NCI-H2171 treated with DMSO at 0.1 percent for 48 hours (cell line): Measurements from ENCODE around the gene PRKCA.
"Not testable (repeated sequence)": the region's sequence is repeated elsewhere in the genome, so short reads cannot be mapped to it uniquely, and the experiment has no call there.

ENCODE experiments used
- DNase-seq: peaks from one replicate; lab custom pipeline; 2025; lab: John Stamatoyannopoulos, UW

PRKCA gene

DNA sequence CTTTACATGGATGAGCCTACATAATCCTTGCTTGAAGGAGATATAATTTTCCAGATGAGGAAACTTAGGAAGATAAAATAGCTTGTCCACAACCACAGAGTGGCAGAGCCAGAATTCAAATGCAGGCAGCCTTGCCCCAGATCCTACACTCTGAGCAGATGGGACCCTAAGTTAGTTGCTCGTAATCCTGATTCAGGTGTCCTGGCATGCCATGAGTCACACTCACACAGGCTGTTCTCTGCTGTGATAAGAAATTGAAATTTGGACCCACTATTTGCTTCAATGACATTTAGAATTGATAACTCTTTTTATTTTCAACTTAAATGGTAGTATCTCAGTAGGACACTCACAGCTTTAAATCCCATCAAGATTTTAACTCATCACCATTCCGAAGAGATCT is 381.8 kb downstream of the PRKCA start:
- no peak for DNase-seq

- DNase-seq, result no peak
These were observed 382.3 kb downstream of the PRKCA start for GRCh38 chr17:66684731-66685130.

- DNase-seq, result no peak
These were observed 384.2 kb downstream of the PRKCA start for GRCh38 chr17:66686601-66687000.

- no peak for DNase-seq
These were observed 385.3 kb downstream of the PRKCA start for GRCh38 chr17:66687570-66688284.

DNA sequence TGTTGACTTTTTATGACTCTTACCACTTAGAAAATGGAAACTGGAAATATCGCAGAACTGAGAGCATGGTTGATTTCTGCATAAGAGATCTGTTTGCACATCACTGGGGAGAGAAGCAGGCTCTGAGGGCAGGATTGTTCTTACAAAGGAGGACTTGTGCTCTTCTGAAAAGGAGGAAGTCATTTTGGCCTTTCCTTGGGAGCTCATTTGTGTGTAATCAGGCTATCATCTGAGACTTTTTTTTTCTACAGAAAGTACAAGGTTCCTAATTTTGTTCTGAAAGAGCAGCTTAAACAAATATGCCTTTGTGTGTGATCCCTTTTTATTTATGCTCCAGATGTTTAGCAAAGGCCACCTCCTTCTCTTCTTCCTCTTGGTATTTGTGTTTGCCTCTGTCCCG is 386.8 kb downstream of the PRKCA start:
- DNase-seq, result no peak

- no peak for DNase-seq
These were observed 387.8 kb downstream of the PRKCA start for GRCh38 chr17:66690166-66690565.

GRCh38 chr17:66691644-66692420 is 389.4 kb downstream of the PRKCA start:
- DNase-seq, result no peak

DNA sequence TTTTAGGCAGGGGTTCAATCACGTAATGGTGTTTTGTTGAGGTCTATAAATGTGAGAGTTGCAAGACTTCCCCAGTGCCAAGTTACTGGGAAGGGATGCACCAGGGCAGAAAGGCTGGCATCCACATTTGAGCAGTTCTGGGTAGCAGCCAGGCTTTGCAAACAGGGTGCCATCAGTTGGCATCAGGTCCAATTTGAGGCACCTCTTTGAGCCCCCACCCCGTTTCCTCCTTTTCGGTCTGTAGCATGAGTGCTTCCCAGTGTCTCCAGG is 389.9 kb downstream of the PRKCA start:
- DNase-seq, result no peak

- no peak for DNase-seq
These were observed 392.7 kb downstream of the PRKCA start for GRCh38 chr17:66695098-66695497.

- no peak for DNase-seq
These were observed 395.9 kb downstream of the PRKCA start for GRCh38 chr17:66698270-66698669.

GRCh38 chr17:66701462-66701861 is 399.0 kb downstream of the PRKCA start:
- no peak for DNase-seq

DNA sequence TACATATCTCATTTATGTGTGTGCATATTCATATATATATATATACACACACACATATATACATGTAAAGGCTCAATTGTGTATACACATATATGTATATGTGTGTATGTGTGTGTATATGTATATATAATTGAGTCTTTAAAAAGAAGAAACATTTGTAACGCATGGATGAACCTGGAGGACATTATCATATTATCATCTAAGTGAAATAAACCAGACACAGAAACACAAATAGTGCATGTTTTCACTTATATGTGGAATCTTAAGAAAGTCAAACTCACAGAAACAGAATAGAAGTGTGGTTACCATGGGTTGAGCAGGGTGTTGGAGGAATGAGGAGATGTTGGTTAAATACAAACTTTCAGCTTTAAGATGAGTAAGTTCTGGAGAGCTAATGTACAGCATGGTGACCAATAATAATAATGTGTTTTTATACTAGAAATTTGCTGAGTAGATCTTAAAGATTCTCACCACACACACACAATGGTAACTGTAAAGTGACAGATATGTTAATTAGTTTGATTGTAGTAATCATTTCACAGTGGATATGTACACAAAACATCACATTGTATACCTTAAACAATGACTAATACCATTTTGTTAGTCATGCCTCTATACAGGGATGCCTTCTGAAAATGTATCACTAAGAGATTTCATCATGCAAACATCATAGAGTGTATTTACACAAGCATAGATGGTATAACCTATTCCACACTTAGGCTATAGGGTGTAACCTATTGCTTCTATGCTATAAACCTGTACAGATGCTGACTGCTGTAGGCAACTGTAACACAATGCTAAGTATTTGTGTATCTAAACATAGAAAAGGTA is 399.9 kb downstream of the PRKCA start:
- DNase-seq, result no peak

- no peak for DNase-seq
These were observed 402.6 kb downstream of the PRKCA start for GRCh38 chr17:66704858-66705520.

DNA sequence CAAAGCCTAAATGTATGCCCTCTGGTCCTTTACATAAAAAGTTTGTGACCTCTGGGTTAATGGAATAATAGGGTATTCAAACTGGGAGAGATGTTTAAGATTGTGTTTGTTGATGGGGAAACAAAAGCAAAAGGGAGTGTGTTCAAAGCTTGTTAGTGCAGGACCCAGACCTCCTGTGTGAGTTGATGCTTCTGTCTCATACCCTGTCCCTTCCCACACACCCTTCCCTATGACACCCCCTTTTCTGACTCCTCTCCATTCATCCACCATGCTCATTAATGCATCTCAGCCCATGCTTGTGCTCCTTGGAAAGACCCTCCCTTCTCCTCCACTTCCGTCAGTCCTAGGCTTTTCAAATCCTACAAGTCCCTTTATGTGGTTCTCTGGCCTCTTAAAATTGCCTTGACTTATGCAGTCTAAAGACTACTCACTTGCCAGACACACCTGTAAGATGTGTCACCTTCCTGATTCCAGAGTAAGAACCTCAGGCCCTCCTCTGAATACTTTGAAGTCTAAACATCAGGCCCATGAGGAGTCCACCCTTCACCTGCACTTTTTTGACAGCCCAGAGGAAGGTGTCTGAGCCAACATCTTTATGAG is 404.5 kb downstream of the PRKCA start:
- DNase-seq, result no peak

DNA sequence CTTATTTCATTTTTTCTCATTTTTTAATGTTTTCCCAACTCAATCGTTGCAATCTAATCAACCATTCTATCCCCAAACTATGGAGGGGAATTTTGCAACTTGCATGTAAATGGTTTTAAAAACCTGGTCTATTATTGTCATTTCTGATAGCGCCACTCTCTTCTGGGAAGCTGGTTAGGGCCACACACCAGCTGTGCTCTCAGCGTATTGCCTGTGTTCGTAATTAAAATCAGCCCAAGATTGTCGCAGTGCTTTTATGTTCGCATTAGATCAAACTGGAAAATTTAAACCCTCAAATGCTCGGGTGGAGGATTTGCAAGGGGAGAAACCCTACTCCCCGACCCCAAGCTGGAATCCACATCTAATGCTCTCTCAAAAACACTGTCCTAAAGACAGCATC is 409.0 kb downstream of the PRKCA start:
- DNase-seq, result no peak

- DNase-seq, result no peak
These were observed 409.5 kb downstream of the PRKCA start for GRCh38 chr17:66711881-66712321.

DNA sequence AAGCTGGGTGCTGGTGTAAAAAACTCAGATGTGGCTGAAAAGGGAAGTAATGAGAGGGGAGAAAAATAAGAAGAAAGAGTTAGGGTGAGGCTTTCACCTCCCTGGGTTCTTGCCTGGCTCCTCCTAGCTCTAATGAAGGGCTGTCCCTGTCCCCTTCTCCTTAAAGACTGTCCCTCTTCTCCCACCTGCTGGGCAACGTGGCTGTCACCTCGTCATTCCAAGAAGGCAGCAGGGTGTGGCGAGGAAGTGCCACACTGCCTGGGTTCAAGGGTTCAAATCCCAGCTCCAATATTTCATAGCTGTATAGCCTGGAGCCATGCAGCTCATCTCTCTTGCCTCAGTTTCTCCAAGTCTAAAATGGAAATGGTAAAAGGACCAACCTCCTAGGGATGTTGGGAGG is 410.0 kb downstream of the PRKCA start:
- no peak for DNase-seq

DNA sequence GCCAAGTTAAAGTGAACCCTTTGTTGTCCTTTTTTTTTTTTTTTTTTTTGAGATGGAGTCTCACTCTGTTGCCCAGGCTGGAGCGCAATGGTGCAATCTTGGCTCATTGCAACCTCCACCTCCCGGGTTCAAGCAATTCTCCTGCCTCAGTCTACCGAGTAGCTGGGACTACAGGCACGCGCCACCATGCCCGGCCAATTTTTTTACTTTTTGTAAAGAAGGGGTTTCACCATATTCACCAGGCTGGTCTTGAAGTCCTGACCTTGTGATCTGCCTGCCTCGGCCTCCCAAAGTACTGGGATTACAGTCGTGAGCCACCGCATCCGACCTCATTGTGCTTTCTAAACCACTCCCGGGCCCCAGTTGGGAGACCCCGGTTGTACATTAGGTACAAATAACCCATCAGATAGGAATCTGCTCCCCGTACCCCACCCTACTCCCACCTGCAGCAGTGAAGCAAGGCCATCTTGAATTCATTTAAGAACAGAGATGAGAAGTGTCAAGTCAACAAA is 410.7 kb downstream of the PRKCA start:
- DNase-seq, result not testable (repeated sequence)

GRCh38 chr17:66713533-66714042 is 411.2 kb downstream of the PRKCA start:
- DNase-seq, result no peak

GRCh38 chr17:66714046-66715023 is 411.9 kb downstream of the PRKCA start:
- DNase-seq, result no peak
